ENCODE measurements around the gene COL28A1. TPM values are rescaled to one million over a fixed set of nuclear protein-coding genes. Genes with fewer than 3 reads are reported as not detected.
A peak's percentile ranks its signal among the peaks of the same experiment; 100 is the strongest.

The COL28A1 gene
- total and polyA plus RNA-seq, 8 donors = 0.73 to 2.8 (median 2.1) TPM

GRCh38 chr7:7426676-7427075 lies 109.0 kb downstream of the COL28A1 start:
- DNase-seq (no peak), ATAC-seq (no peak)
- Histone ChIP-seq H3K4me3 (no peak overlapping the region), H3K36me3 (no peaks in the 10 kb centered on the region), H3K9me3 (no peaks in the 10 kb centered on the region), H3K27ac (no peak overlapping the region), H3K4me1 (no peaks in the 10 kb centered on the region), H3K27me3 (no peaks in the 10 kb centered on the region)
- intact Hi-C loops (cut with DNase I) = loop anchor here in 1 of 2 donors (10.0 kb wide), 1 partner anchor 118 kb away; no protein-coding TSS in a partner anchor
- no peak for TF ChIP-seq CTCF (IDR thresholded peaks at IDR 0.05)

GRCh38 chr7:7425321-7425720 lies 110.4 kb downstream of the COL28A1 start:
- intact Hi-C loops (cut with DNase I) = loop anchor here in 1 of 2 donors (10.0 kb wide), 1 partner anchor 119 kb away; no protein-coding TSS in a partner anchor
- no peaks in the 10 kb centered on the region for H3K36me3 ChIP-seq
- no peak for DNase-seq
- no peaks in the 10 kb centered on the region for H3K4me1 ChIP-seq
- no peak overlapping the region for H3K4me3 ChIP-seq
- TF ChIP-seq CTCF (IDR thresholded peaks at IDR 0.05) = no peak
- H3K27ac ChIP-seq = no peak overlapping the region
- H3K27me3 ChIP-seq = no peaks in the 10 kb centered on the region
- H3K9me3 ChIP-seq = no peaks in the 10 kb centered on the region
- no peak for ATAC-seq

DNA sequence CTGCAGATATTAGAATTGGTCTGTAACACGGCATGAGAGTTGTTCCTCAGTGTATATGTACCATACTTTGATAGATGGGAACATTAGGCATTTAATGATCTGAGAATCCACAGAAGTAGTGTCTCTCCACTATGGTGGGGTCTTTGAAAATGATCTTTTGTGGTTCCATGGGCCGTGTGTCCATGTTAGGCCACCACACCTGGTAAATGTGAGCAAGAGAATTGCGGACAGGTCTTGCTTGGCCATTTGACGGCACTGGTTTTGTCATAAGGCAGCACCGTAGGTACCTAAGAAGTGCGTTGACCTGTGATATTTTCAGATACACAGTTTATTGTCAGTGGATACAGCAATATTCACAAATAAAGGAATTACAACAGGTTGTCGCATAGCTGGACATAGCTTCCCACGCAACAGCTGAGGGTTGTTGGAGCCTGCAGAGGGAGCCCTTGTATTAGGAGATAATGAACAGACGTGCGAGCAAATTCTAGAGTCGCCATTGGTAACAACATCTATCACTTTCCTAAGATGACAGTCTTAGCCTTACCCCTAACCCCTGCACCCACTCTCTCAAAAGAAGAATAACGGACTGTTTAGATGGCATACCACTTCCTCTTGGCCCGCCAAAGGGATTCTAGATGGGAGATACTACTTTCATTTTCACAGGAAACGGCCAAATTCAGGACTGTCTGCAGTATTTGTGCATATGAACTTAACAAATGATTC lies 111.4 kb downstream of the COL28A1 start:
- intact Hi-C loops (cut with DNase I) = loop anchor here in 1 of 2 donors (10.0 kb wide), 1 partner anchor 120 kb away; no protein-coding TSS in a partner anchor
- DNase-seq = peak in 3 of 4 donors; percentile 56 to 74 (median 60)
- no peak overlapping the region for H3K27ac ChIP-seq
- peak; percentile 49 to 65 for TF ChIP-seq CTCF (IDR thresholded peaks at IDR 0.05)
- no peaks in the 10 kb centered on the region for H3K4me1 ChIP-seq
- peak overlapping the region; percentile 26 to 31 for H3K4me3 ChIP-seq
- H3K36me3 ChIP-seq = no peaks in the 10 kb centered on the region
- peak; percentile 95 for ATAC-seq
- H3K27me3 ChIP-seq = no peaks in the 10 kb centered on the region
- no peaks in the 10 kb centered on the region for H3K9me3 ChIP-seq

- no peak for TF ChIP-seq CTCF (IDR thresholded peaks at IDR 0.05)
- intact Hi-C loops (cut with DNase I) = loop anchor here in 1 of 2 donors (10.0 kb wide), 1 partner anchor 122 kb away; no protein-coding TSS in a partner anchor
- DNase-seq = no peak
- Histone ChIP-seq H3K36me3 (no peaks in the 10 kb centered on the region), H3K4me3 (no peak overlapping the region), H3K27me3 (no peaks in the 10 kb centered on the region), H3K27ac (no peak overlapping the region), H3K9me3 (no peaks in the 10 kb centered on the region), H3K4me1 (no peaks in the 10 kb centered on the region)
- no peak for ATAC-seq
These were observed 113.0 kb downstream of the COL28A1 start for GRCh38 chr7:7422641-7423040.

- H3K27ac ChIP-seq = no peak overlapping the region
- intact Hi-C loops (cut with DNase I) = loop anchor here in 1 of 2 donors (10.0 kb wide), 1 partner anchor 123 kb away; no protein-coding TSS in a partner anchor
- TF ChIP-seq CTCF (IDR thresholded peaks at IDR 0.05) = no peak
- no peak overlapping the region for H3K4me3 ChIP-seq
- ATAC-seq = peak; percentile 82
- H3K27me3 ChIP-seq = no peaks in the 10 kb centered on the region
- H3K36me3 ChIP-seq = no peaks in the 10 kb centered on the region
- no peaks in the 10 kb centered on the region for H3K4me1 ChIP-seq
- no peaks in the 10 kb centered on the region for H3K9me3 ChIP-seq
- DNase-seq = peak in 1 of 4 donors; percentile 30
These were observed 113.8 kb downstream of the COL28A1 start for GRCh38 chr7:7421826-7422225.
